IMR-90 (cell line): ENCODE results near the gene TOMM22. TPM values are rescaled to one million over a fixed set of nuclear protein-coding genes. Genes with fewer than 3 reads are reported as not detected.
A peak's percentile ranks its signal among the peaks of the same experiment; 100 is the strongest.

Source experiments
- ATAC-seq: fragments of 200-7000 bp; cut with Tn5 transposase; 2 replicates; pipeline ENCODE4 v1.9.1; 2020; ENCODE audit warnings: low read depth, mild to moderate bottlenecking, moderate library complexity
- BruUV-seq: library from RNA; stranded (reverse); fragments of 400-500 nt; replicated peaks from 2 replicates; lab custom pipeline; 2021; lab: Mats Ljungman, UMichigan
- CTCF ChIA-PET: fragments of 300-600 bp; formaldehyde crosslinking; extraction: SDS; loops from one replicate; lab custom pipeline; 2021; ENCODE audit warnings: antibody characterized with exemption; lab: Yijun Ruan, JAX
- POLR2A ChIA-PET: fragments of 300-600 bp; sonication (Branson Sonifier 250); formaldehyde crosslinking; loops from one replicate; lab custom pipeline; 2022; ENCODE audit warnings: antibody characterized with exemption; ENCODE audit not compliant: unreplicated experiment; lab: Charles Lee
- DNase-seq: peaks from one replicate; pipeline ENCODE4 v3.0.0; 2013
- H2AFZ ChIP-seq: replicated peaks from 2 replicates; pipeline ENCODE3; 2013; ENCODE audit warnings: low read length, mild to moderate bottlenecking; ENCODE audit not compliant: poor library complexity
- H2AK5ac ChIP-seq: 2 replicates; pipeline ENCODE4 v1.6.1; 2013; ENCODE audit warnings: low read depth, low read length, inconsistent platforms
- H2AK9ac ChIP-seq: replicated peaks from 2 replicates; pipeline ENCODE3; 2013; ENCODE audit warnings: mild to moderate bottlenecking, low read depth, low read length, moderate library complexity; ENCODE audit not compliant: poor library complexity
- H2BK120ac ChIP-seq: 2 replicates; pipeline ENCODE4 v1.6.1; 2013; ENCODE audit warnings: low read depth, low read length, inconsistent platforms
- H2BK15ac ChIP-seq: 3 replicates; pipeline ENCODE4 v1.6.1; 2013; ENCODE audit warnings: low read depth, low read length, inconsistent platforms
- H2BK20ac ChIP-seq: 2 replicates; pipeline ENCODE4 v1.6.1; 2013; ENCODE audit warnings: low read depth, mild to moderate bottlenecking, inconsistent platforms, low read length, moderate library complexity
- H2BK5ac ChIP-seq: 2 replicates; pipeline ENCODE4 v1.6.1; 2013; ENCODE audit warnings: mild to moderate bottlenecking, low read depth, low read length, inconsistent platforms; ENCODE audit not compliant: poor library complexity, severe bottlenecking
- H3K14ac ChIP-seq: replicated peaks from 2 replicates; pipeline ENCODE4 v1.6.1; 2013; ENCODE audit warnings: low read depth, low read length, inconsistent platforms
- H3K18ac ChIP-seq: 2 replicates; pipeline ENCODE4 v1.6.1; 2013; ENCODE audit warnings: low read depth, low read length, control low read depth
- H3K23ac ChIP-seq: 2 replicates; pipeline ENCODE4 v1.6.1; 2013; ENCODE audit warnings: low read depth, low read length, inconsistent platforms
- H3K27ac ChIP-seq: 2 replicates; pipeline ENCODE4 v1.5.1; 2013; ENCODE audit warnings: mild to moderate bottlenecking, control low read depth, low read length; ENCODE audit not compliant: insufficient read depth
- H3K27me3 ChIP-seq: 2 replicates; pipeline ENCODE4 v1.6.1; 2013; ENCODE audit warnings: low read length; ENCODE audit not compliant: control insufficient read depth, insufficient read depth
- H3K36me3 ChIP-seq: 2 replicates; pipeline ENCODE4 v1.6.1; 2013; ENCODE audit warnings: low read length, mixed read lengths; ENCODE audit not compliant: control insufficient read depth, insufficient read depth
- H3K4ac ChIP-seq: 2 replicates; pipeline ENCODE4 v1.6.1; 2013; ENCODE audit warnings: low read depth, low read length, inconsistent platforms
- H3K4me1 ChIP-seq: 2 replicates; pipeline ENCODE4 v1.6.1; 2013; ENCODE audit warnings: low read length, mixed read lengths; ENCODE audit not compliant: control insufficient read depth, insufficient read depth
- H3K4me2 ChIP-seq: 2 replicates; pipeline ENCODE4 v1.6.1; 2013; ENCODE audit warnings: low read depth, mild to moderate bottlenecking, control low read depth, low read length, moderate library complexity
- H3K4me3 ChIP-seq: 2 replicates; pipeline ENCODE4 v1.5.1; 2013; ENCODE audit warnings: low read depth, mild to moderate bottlenecking, control low read depth, low read length, moderate library complexity; ENCODE audit not compliant: insufficient read depth
- H3K56ac ChIP-seq: 2 replicates; pipeline ENCODE4 v1.6.1; 2013; ENCODE audit warnings: low read length, inconsistent platforms; ENCODE audit not compliant: insufficient read depth; ENCODE audit errors: extremely low read depth
- H3K79me1 ChIP-seq, 2 experiments: 2 replicates each; pipeline ENCODE4 v1.6.1; 2013; ENCODE audit warnings: low read length in 2 of 2, inconsistent platforms in 1 of 2, low read depth in 1 of 2
- H3K9ac ChIP-seq: 2 replicates; pipeline ENCODE4 v1.6.1; 2013; ENCODE audit warnings: low read depth, low read length, control low read depth
- H3K9me1 ChIP-seq: 2 replicates; pipeline ENCODE4 v1.6.1; 2013; ENCODE audit warnings: low read length, inconsistent platforms; ENCODE audit not compliant: insufficient read depth
- H3K9me3 ChIP-seq: 2 replicates; pipeline ENCODE4 v1.6.1; 2013; ENCODE audit warnings: low read length; ENCODE audit not compliant: control insufficient read depth, insufficient read depth
- H4K20me1 ChIP-seq: 2 replicates; pipeline ENCODE4 v1.6.1; 2013; ENCODE audit warnings: low read length, inconsistent platforms; ENCODE audit not compliant: insufficient read depth
- H4K5ac ChIP-seq: 2 replicates; pipeline ENCODE4 v1.6.1; 2013; ENCODE audit warnings: mild to moderate bottlenecking, low read depth, low read length, control low read depth
- H4K8ac ChIP-seq, 2 experiments: 2 replicates each; pipeline ENCODE4 v1.6.1; 2013; ENCODE audit warnings: low read depth in 2 of 2, low read length in 2 of 2, control low read depth in 1 of 2, inconsistent platforms in 1 of 2
- H4K91ac ChIP-seq: 2 replicates; pipeline ENCODE4 v1.6.1; 2013; ENCODE audit warnings: low read depth, low read length, inconsistent platforms; ENCODE audit not compliant: insufficient read depth
- CHD1 ChIP-seq: IDR thresholded peaks from 2 replicates; pipeline ENCODE4 v1.6.1; 2012; ENCODE audit warnings: low read depth, low read length, improper control_type of control experiment
- CTCF ChIP-seq: conservative IDR thresholded peaks from 2 replicates; pipeline ENCODE4 v1.5.1; 2012; ENCODE audit warnings: mild to moderate bottlenecking, low read depth, low read length, improper control_type of control experiment
- MAFK ChIP-seq: IDR thresholded peaks from 2 replicates; pipeline ENCODE4 v1.6.1; 2012; ENCODE audit warnings: low read depth, low read length, improper control_type of control experiment
- NFE2L2 ChIP-seq: fragments of 150-350 bp; IDR thresholded peaks from 2 replicates; pipeline ENCODE4 v1.6.1; 2016; ENCODE audit warnings: low read depth, mild to moderate bottlenecking, low read length
- RCOR1 ChIP-seq: IDR thresholded peaks from 2 replicates; pipeline ENCODE4 v1.6.1; 2012; ENCODE audit warnings: mild to moderate bottlenecking, low read length, improper control_type of control experiment; ENCODE audit not compliant: insufficient replicate concordance
- WGBS, 2 experiments: methylation state at CpG; one replicate each; pipeline versions ENCODE4 v1.1.5 to v1.1.7; 2013; ENCODE audit warnings: missing lambda C conversion rate in 2 of 2; ENCODE audit not compliant: insufficient read length in 1 of 2; ENCODE audit errors: extremely low coverage in 2 of 2; 5-methylcytosine and 5-hydroxymethylcytosine counted together
- dilution Hi-C: fragments of 300-500 bp; cut with HindIII; formaldehyde crosslinking; loops from one replicate; pipeline ENCODE4 v1.14.3; 2018; ENCODE audit warnings: low sequenced_read_pairs; ENCODE audit not compliant: unreplicated experiment
- in situ Hi-C: fragments of 300-500 bp; cut with MboI; formaldehyde crosslinking; loops from 3 replicates; pipeline ENCODE4 v1.14.3; 2019; ENCODE audit warnings: low sequenced_read_pairs, inconsistent platforms, mixed read lengths
- intact Hi-C: fragments of 100-400 bp; cut with micrococcal nuclease; formaldehyde crosslinking; loops from 2 replicates; pipeline ENCODE4 v1.10.0; 2022
- polyA plus RNA-seq, 3 experiments: library from polyadenylated mRNA; depleted of rRNA; stranded (reverse); fragments of >200 nt; gene quantifications; 2 replicates each; pipeline ENCODE4 v1.2.3, GENCODE V29; 2012; ENCODE audit warnings: low replicate concordance in 1 of 3
- total RNA-seq: library from RNA; depleted of rRNA; stranded (reverse); fragments of >200 nt; gene quantifications from 2 replicates; pipeline ENCODE4 v1.2.3, GENCODE V29; 2012
- TF ChIP-seq, protein P1 (sequence below): fragments of 150-350 bp; IDR thresholded peaks from 2 replicates; pipeline ENCODE4 v1.6.1; 2017; ENCODE audit warnings: mild to moderate bottlenecking, antibody characterized with exemption, low read length, low read depth

The TOMM22 gene
- total and polyA plus RNA-seq, 2 of the 4 experiments (the other 2 are of a cell fraction), result 38.7 to 78.0 TPM

DNA sequence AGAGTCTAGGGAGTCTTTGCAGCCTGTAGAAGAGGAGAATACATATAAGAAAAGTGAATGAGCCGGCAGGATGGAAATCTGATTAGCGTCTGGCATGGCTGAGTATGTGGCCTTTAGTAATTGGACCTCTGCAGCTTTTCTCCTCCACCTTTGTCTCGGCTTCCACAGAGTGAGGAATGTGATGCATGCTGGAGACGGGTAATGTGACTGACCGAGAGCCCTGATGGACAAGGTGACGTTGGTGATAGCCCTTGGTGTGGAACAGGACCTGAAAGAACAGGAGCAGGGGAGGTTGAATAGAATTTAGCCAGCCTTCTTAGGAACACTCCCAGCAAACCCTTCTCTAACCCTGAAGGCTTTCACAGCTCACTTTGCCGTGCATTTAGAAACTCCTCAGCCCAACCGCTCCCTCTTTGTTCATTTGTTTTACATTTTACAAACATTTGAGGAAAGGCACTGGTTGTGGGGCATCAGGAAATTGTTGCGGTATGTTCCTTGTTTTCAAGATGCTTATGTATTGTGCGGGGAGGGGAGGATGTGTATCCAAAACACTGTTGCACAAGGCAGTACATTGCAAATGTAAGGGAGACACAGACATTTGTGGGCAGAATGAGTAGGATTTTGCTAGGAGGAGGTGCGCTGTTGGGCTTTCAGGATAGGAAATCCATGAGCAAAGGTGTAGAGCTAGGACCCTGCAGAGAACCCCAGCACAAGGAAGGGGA, 30.9 kb downstream of the TOMM22 start:
- H3K18ac ChIP-seq, result no peak overlapping the region
- H4K91ac ChIP-seq, result no peak overlapping the region
- no peak overlapping the region for H2AFZ ChIP-seq
- no peak overlapping the region for H4K5ac ChIP-seq
- no peaks in the 10 kb centered on the region for H3K27me3 ChIP-seq
- H3K4me2 ChIP-seq, result no peak overlapping the region
- H3K27ac ChIP-seq, result no peak overlapping the region
- 95% methylated on average over 3 of the region's 11 CpGs; no CpG with 5 or more reads in 1 of the 2 experiments for WGBS, 2 experiments
- H4K8ac ChIP-seq, result no peak overlapping the region
- in situ Hi-C loops (no loop called here), dilution Hi-C loops (no loop called here), intact Hi-C loops (no loop called here)
- H2AK5ac ChIP-seq, result no peak overlapping the region
- peaks cover 23% of the 10 kb centered on the region for H3K36me3 ChIP-seq
- peaks cover 2% of the 10 kb centered on the region; the same call in 1 of the 2 replicates for H3K4me1 ChIP-seq
- H2BK15ac ChIP-seq, result no peak overlapping the region
- TF ChIP-seq CTCF, result no peak
- TF ChIP-seq, protein P1, sequence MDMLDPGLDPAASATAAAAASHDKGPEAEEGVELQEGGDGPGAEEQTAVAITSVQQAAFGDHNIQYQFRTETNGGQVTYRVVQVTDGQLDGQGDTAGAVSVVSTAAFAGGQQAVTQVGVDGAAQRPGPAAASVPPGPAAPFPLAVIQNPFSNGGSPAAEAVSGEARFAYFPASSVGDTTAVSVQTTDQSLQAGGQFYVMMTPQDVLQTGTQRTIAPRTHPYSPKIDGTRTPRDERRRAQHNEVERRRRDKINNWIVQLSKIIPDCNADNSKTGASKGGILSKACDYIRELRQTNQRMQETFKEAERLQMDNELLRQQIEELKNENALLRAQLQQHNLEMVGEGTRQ, result no peak
- no peak for TF ChIP-seq MAFK
- no peak for TF ChIP-seq RCOR1
- no peak for TF ChIP-seq NFE2L2
- no peak for TF ChIP-seq CHD1
- H3K23ac ChIP-seq, result peak overlapping the region; percentile 56
- H3K9me1 ChIP-seq, result peaks cover 35% of the 10 kb centered on the region
- H3K56ac ChIP-seq, result no peak overlapping the region
- no peak overlapping the region for H3K4me3 ChIP-seq
- no TSS peak for BruUV-seq
- no peak overlapping the region for H2BK20ac ChIP-seq
- no peak overlapping the region for H3K14ac ChIP-seq
- POLR2A ChIA-PET, result interaction anchor here (0.6 kb wide), 1 partner anchor 13 kb away, joined by 4 read pairs; no protein-coding TSS in a partner anchor
- no peaks in the 10 kb centered on the region for H3K9me3 ChIP-seq
- H2AK9ac ChIP-seq, result no peak overlapping the region
- peaks cover 32 to 93% of the 10 kb centered on the region in 2 experiments; a peak in 3 of 4 replicates for H3K79me1 ChIP-seq
- CTCF ChIA-PET, result no interaction called here
- H2BK5ac ChIP-seq, result no peak overlapping the region
- ATAC-seq (no peak), DNase-seq (no peak)
- no peak overlapping the region for H3K9ac ChIP-seq
- peaks cover 85% of the 10 kb centered on the region for H4K20me1 ChIP-seq
- H3K4ac ChIP-seq, result no peak overlapping the region
- H2BK120ac ChIP-seq, result no peak overlapping the region
